Skeletal muscle satellite cell (primary cell): ENCODE results near the gene NEFH.

Experiments
- H3K27me3 ChIP-seq: 2 replicates; pipeline ENCODE4 v1.7.0; 2013; ENCODE audit warnings: low read length; ENCODE audit not compliant: control insufficient read depth, insufficient read depth
- H3K36me3 ChIP-seq: 2 replicates; pipeline ENCODE4 v1.7.0; 2013; ENCODE audit warnings: mild to moderate bottlenecking, control low read depth, low read length; ENCODE audit not compliant: insufficient read depth
- H3K4me1 ChIP-seq: 2 replicates; pipeline ENCODE4 v1.7.0; 2013; ENCODE audit warnings: low read length; ENCODE audit not compliant: control insufficient read depth, insufficient read depth
- H3K4me2 ChIP-seq: 2 replicates; pipeline ENCODE4 v1.7.0; 2013; ENCODE audit warnings: mild to moderate bottlenecking, low read length
- H3K4me3 ChIP-seq: 2 replicates; pipeline ENCODE4 v1.7.0; 2013; ENCODE audit warnings: low read length
- H3K9ac ChIP-seq: 2 replicates; pipeline ENCODE4 v1.7.0; 2013; ENCODE audit warnings: mild to moderate bottlenecking, low read depth, low read length, moderate library complexity
- H3K9me3 ChIP-seq: replicated peaks from 2 replicates; pipeline ENCODE4 v1.7.0; 2013; ENCODE audit warnings: mild to moderate bottlenecking, control low read depth, low read length

Gene NEFH

DNA sequence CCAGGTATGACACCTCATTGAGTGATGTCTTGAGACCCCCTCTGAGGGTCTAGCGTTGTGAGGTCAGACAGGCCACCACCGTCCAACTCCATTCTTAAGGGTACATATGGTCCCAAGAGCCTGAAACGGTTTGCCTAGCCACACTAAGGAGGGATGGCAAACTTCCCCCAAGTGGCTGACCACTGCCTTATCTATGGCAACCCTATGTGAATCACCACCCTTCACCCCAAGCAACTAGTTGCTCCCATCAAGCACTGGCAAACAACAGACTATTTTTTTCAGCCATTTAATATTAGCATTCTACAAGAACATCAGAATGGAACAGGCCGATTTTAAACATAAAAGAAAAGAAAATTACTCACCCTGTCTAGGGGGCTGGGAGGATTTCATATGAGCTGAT is 50.7 kb downstream of the NEFH start:
- no peaks in the 10 kb centered on the region for H3K27me3 ChIP-seq
- no peaks in the 10 kb centered on the region for H3K9me3 ChIP-seq
- no peak overlapping the region for H3K4me2 ChIP-seq
- peaks cover 71% of the 10 kb centered on the region for H3K36me3 ChIP-seq
- H3K4me1 ChIP-seq, result no peaks in the 10 kb centered on the region
- no peak overlapping the region for H3K4me3 ChIP-seq
- H3K9ac ChIP-seq, result no peak overlapping the region

DNA sequence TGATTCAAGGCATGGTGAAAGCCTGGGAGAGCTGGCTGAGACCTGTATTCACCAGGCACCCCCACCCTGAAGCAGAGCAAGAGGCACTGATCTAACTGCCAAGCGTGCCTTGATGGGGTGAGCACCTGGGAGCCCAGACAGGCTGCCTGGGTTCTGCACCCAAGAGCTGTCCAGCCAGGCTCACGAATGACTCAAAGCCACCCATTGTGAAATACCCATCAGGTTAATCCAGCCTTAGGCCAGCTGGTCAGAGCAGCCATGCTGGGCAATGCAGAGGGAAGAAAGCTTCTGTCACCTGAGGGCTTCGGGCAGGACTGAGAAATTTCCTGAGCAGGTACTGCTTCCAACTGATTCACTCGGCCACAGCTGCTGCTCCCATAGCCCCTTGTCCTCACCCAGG is 51.4 kb downstream of the NEFH start:
- no peaks in the 10 kb centered on the region for H3K4me1 ChIP-seq
- no peaks in the 10 kb centered on the region for H3K27me3 ChIP-seq
- no peak overlapping the region for H3K4me2 ChIP-seq
- H3K36me3 ChIP-seq, result peaks cover 75% of the 10 kb centered on the region
- no peak overlapping the region for H3K4me3 ChIP-seq
- no peak overlapping the region for H3K9ac ChIP-seq
- no peaks in the 10 kb centered on the region for H3K9me3 ChIP-seq

GRCh38 chr22:29536411-29536810 is 56.4 kb downstream of the NEFH start:
- H3K9ac ChIP-seq, result no peak overlapping the region
- peaks cover 64% of the 10 kb centered on the region for H3K36me3 ChIP-seq
- H3K4me3 ChIP-seq, result no peak overlapping the region
- no peaks in the 10 kb centered on the region for H3K9me3 ChIP-seq
- no peaks in the 10 kb centered on the region for H3K4me1 ChIP-seq
- no peak overlapping the region for H3K4me2 ChIP-seq
- H3K27me3 ChIP-seq, result no peaks in the 10 kb centered on the region

GRCh38 chr22:29539105-29539504 is 59.1 kb downstream of the NEFH start:
- Histone ChIP-seq H3K36me3 (peaks cover 64% of the 10 kb centered on the region), H3K4me2 (no peak overlapping the region), H3K4me3 (no peak overlapping the region), H3K27me3 (no peaks in the 10 kb centered on the region), H3K9ac (no peak overlapping the region), H3K9me3 (no peaks in the 10 kb centered on the region), H3K4me1 (no peaks in the 10 kb centered on the region)
